NCI-H1417 treated with DMSO at 0.1 percent for 48 hours (cell line): Measurements from ENCODE around the gene SPINT2.
A peak's percentile ranks its signal among the peaks of the same experiment; 100 is the strongest.
"Not testable (repeated sequence)": the region's sequence is repeated elsewhere in the genome, so short reads cannot be mapped to it uniquely, and the experiment has no call there.

Experiments used
- DNase-seq: peaks from one replicate; lab custom pipeline; 2025; lab: John Stamatoyannopoulos, UW

Gene SPINT2

GRCh38 chr19:38264486-38265212, at the start of gene SPINT2:
TSS of gene SPINT2 (plus strand) at chr19:38264573. CDS start at chr19:38264893, 320 bp downstream.
- DNase-seq = peak; percentile 48

- DNase-seq = no peak
Measured at GRCh38 chr19:38216785-38217641, 47.4 kb upstream of the SPINT2 start.

- no peak for DNase-seq
Measured at GRCh38 chr19:38218204-38218603, 46.2 kb upstream of the SPINT2 start.

- no peak for DNase-seq
Measured at GRCh38 chr19:38219221-38219620, 45.2 kb upstream of the SPINT2 start.

- DNase-seq = no peak
Measured at GRCh38 chr19:38221421-38221820, 43.0 kb upstream of the SPINT2 start.

GRCh38 chr19:38221919-38222830, 42.2 kb upstream of the SPINT2 start:
- no peak for DNase-seq

GRCh38 chr19:38223119-38223523, 41.3 kb upstream of the SPINT2 start:
- DNase-seq = no peak

GRCh38 chr19:38223617-38224013, 40.8 kb upstream of the SPINT2 start:
- DNase-seq = no peak

- DNase-seq = no peak
Measured at GRCh38 chr19:38224014-38224862, 40.1 kb upstream of the SPINT2 start, which contains the start of gene DPF1. TSS of gene DPF1 (minus strand) at chr19:38224222. CDS start at chr19:38224142, 80 bp downstream.

GRCh38 chr19:38224863-38225218, 39.5 kb upstream of the SPINT2 start:
- not testable (repeated sequence) for DNase-seq

GRCh38 chr19:38227287-38228004, 36.9 kb upstream of the SPINT2 start:
- no peak for DNase-seq

- no peak for DNase-seq
Measured at GRCh38 chr19:38228005-38228377, 36.4 kb upstream of the SPINT2 start.

GRCh38 chr19:38228491-38229439, 35.6 kb upstream of the SPINT2 start:
- no peak for DNase-seq

- peak; percentile 60 for DNase-seq
Measured at GRCh38 chr19:38229585-38230073, 34.7 kb upstream of the SPINT2 start.

- DNase-seq = not testable (repeated sequence)
Measured at GRCh38 chr19:38230506-38231133, 33.8 kb upstream of the SPINT2 start.

GRCh38 chr19:38231918-38232317, 32.5 kb upstream of the SPINT2 start:
- DNase-seq = no peak

GRCh38 chr19:38233740-38234251, 30.6 kb upstream of the SPINT2 start:
- no peak for DNase-seq

- DNase-seq = no peak
Measured at GRCh38 chr19:38234615-38235014, 29.8 kb upstream of the SPINT2 start.
